PC-9 (cell line): Measurements from ENCODE around the gene TP53TG3E. TPM values are rescaled to one million over a fixed set of nuclear protein-coding genes. Genes with fewer than 3 reads are reported as not detected.
A peak's percentile ranks its signal among the peaks of the same experiment; 100 is the strongest.
"Not testable (repeated sequence)": the region's sequence is repeated elsewhere in the genome, so short reads cannot be mapped to it uniquely, and the experiment has no call there.

Source experiments
- Bru-seq: library from RNA; stranded (reverse); fragments of 400-500 nt; gene quantifications from one replicate; lab custom pipeline; 2021; lab: Mats Ljungman, UMichigan
- BruChase-seq, 2 experiments: library from RNA; stranded (reverse); fragments of 400-500 nt; gene quantifications; one replicate each; lab custom pipeline; 2021; lab: Mats Ljungman, UMichigan
- BruUV-seq: library from RNA; stranded (reverse); fragments of 400-500 nt; replicated peaks from 2 replicates; lab custom pipeline; 2021; lab: Mats Ljungman, UMichigan
- CTCF ChIA-PET: fragments of 300-600 bp; sonication (Branson Sonifier 250); formaldehyde crosslinking; loops from one replicate; lab custom pipeline; 2022; ENCODE audit warnings: antibody characterized with exemption; lab: Charles Lee
- POLR2A ChIA-PET: fragments of 300-600 bp; sonication (Branson Sonifier 250); formaldehyde crosslinking; loops from one replicate; lab custom pipeline; 2022; ENCODE audit warnings: antibody characterized with exemption; ENCODE audit not compliant: unreplicated experiment; lab: Charles Lee
- DNase-seq, 2 experiments: peaks; one replicate each; pipeline versions ENCODE4 v3.0.0 to v3.0.0-alpha.2; 2015 to 2022; ENCODE audit warnings: mixed read lengths in 1 of 2
- H2AFZ ChIP-seq: fragments of 200-600 bp; sonication (generic); 2 replicates; pipeline ENCODE4 v1.8.1; 2017; ENCODE audit warnings: antibody characterized with exemption
- H3F3A ChIP-seq: fragments of 200-600 bp; sonication (generic); 2 replicates; pipeline ENCODE4 v1.8.1; 2017; ENCODE audit warnings: antibody characterized with exemption, mild to moderate bottlenecking, low read depth; ENCODE audit not compliant: insufficient read depth
- H3K27ac ChIP-seq: fragments of 200-600 bp; sonication (generic); 2 replicates; pipeline ENCODE4 v1.6.1; 2016; ENCODE audit warnings: mixed run types
- H3K27me3 ChIP-seq: fragments of 200-600 bp; sonication (generic); 2 replicates; pipeline ENCODE4 v1.6.1; 2016; ENCODE audit warnings: low read depth, mixed run types; ENCODE audit not compliant: insufficient read depth
- H3K36me3 ChIP-seq: fragments of 200-600 bp; sonication (generic); 2 replicates; pipeline ENCODE4 v1.6.1; 2016; ENCODE audit warnings: low read depth, mixed run types
- H3K4me1 ChIP-seq: fragments of 200-600 bp; sonication (generic); replicated peaks from 2 replicates; pipeline ENCODE4 v1.6.1; 2016; ENCODE audit warnings: mixed run types; ENCODE audit not compliant: insufficient read depth
- H3K4me2 ChIP-seq: fragments of 200-600 bp; sonication (generic); 2 replicates; pipeline ENCODE4 v1.6.1; 2017; ENCODE audit warnings: mixed run types
- H3K4me3 ChIP-seq: fragments of 200-600 bp; sonication (generic); 2 replicates; pipeline ENCODE4 v1.6.1; 2016; ENCODE audit warnings: mixed run types
- H3K79me2 ChIP-seq: fragments of 200-600 bp; sonication (generic); 2 replicates; pipeline ENCODE4 v1.6.1; 2017; ENCODE audit warnings: low read depth, mixed run types
- H3K9me2 ChIP-seq: fragments of 200-600 bp; sonication (generic); 2 replicates; pipeline ENCODE4 v1.8.1; 2017; ENCODE audit warnings: mild to moderate bottlenecking; ENCODE audit not compliant: insufficient read depth
- H3K9me3 ChIP-seq: fragments of 200-600 bp; sonication (generic); 2 replicates; pipeline ENCODE4 v1.8.1; 2016; ENCODE audit warnings: low read depth; ENCODE audit not compliant: insufficient read depth
- H4K20me1 ChIP-seq: fragments of 200-600 bp; sonication (generic); 2 replicates; pipeline ENCODE4 v1.8.1; 2017; ENCODE audit not compliant: insufficient read depth
- intact Hi-C: fragments of 100-400 bp; cut with micrococcal nuclease; formaldehyde crosslinking; loops from one replicate; pipeline ENCODE4 v1.10.0; 2022; ENCODE audit not compliant: unreplicated experiment
- long read RNA-seq: library from polyadenylated mRNA; stranded (forward); transcript quantifications from one replicate; pipeline ENCODE4 v2.0.0, GENCODE V29; 2022
- total RNA-seq: library from RNA; stranded (reverse); gene quantifications from 2 replicates; pipeline ENCODE4 v1.2.3, GENCODE V29; 2021

The TP53TG3E gene
- not detected in 2 replicates for total RNA-seq
- Bru-seq, nascent RNA: not detected
- BruChase-seq, experiment 1, labeled RNA remaining after a 2-hour chase: not detected
- BruChase-seq, experiment 2, labeled RNA remaining after a 6-hour chase: not detected
- long read RNA-seq: 0 reads

- H3K4me1 ChIP-seq, CTCF ChIA-PET, intact Hi-C loops, H3K27ac ChIP-seq, H4K20me1 ChIP-seq, H3K36me3 ChIP-seq, DNase-seq, H3F3A ChIP-seq, BruUV-seq, H3K4me2 ChIP-seq, H3K79me2 ChIP-seq, H2AFZ ChIP-seq, POLR2A ChIA-PET, H3K27me3 ChIP-seq, H3K4me3 ChIP-seq, H3K9me2 ChIP-seq, H3K9me3 ChIP-seq: not testable (repeated sequence)
Measured at GRCh38 chr16:33304006-33304405, at the start of gene TP53TG3E. Gene TP53TG3E, plus strand, starts transcription at chr16:33304306. Its CDS starts 68 bp downstream, at chr16:33304374.

- H2AFZ ChIP-seq, H3K79me2 ChIP-seq, H3K27ac ChIP-seq, H3K4me1 ChIP-seq, CTCF ChIA-PET, H3F3A ChIP-seq, POLR2A ChIA-PET, H3K9me3 ChIP-seq, H4K20me1 ChIP-seq, BruUV-seq, intact Hi-C loops, H3K36me3 ChIP-seq, H3K27me3 ChIP-seq, H3K9me2 ChIP-seq, H3K4me3 ChIP-seq, H3K4me2 ChIP-seq: not testable (repeated sequence)
- DNase-seq: peak in 1 of 2 experiments; percentile 27
Measured at GRCh38 chr16:33336226-33337012, 32.3 kb downstream of the TP53TG3E start.

GRCh38 chr16:33337627-33338542 is 33.8 kb downstream of the TP53TG3E start:
- CTCF ChIA-PET, H3K36me3 ChIP-seq, H2AFZ ChIP-seq, H3K4me2 ChIP-seq, H3K4me1 ChIP-seq, H3K4me3 ChIP-seq, BruUV-seq, H3K9me2 ChIP-seq, H3K79me2 ChIP-seq, H3K9me3 ChIP-seq, H3K27me3 ChIP-seq, H3F3A ChIP-seq, intact Hi-C loops, H3K27ac ChIP-seq, H4K20me1 ChIP-seq, POLR2A ChIA-PET: not testable (repeated sequence)
- peak in 1 of 2 experiments; percentile 34 for DNase-seq

GRCh38 chr16:33338543-33338951 is 34.4 kb downstream of the TP53TG3E start:
- H3K4me2 ChIP-seq, BruUV-seq, H4K20me1 ChIP-seq, H3K79me2 ChIP-seq, H3F3A ChIP-seq, H3K4me3 ChIP-seq, H2AFZ ChIP-seq, H3K9me3 ChIP-seq, H3K27ac ChIP-seq, H3K9me2 ChIP-seq, H3K27me3 ChIP-seq, H3K36me3 ChIP-seq, CTCF ChIA-PET, intact Hi-C loops, H3K4me1 ChIP-seq, POLR2A ChIA-PET: not testable (repeated sequence)
- DNase-seq: peak in 1 of 2 experiments; percentile 12

- DNase-seq: peak in 1 of 2 experiments; percentile 25
- CTCF ChIA-PET, POLR2A ChIA-PET: not testable (repeated sequence)
Measured at GRCh38 chr16:33339093-33340061, 35.3 kb downstream of the TP53TG3E start.

More at GRCh38 chr16:33339093-33340061, 35.3 kb downstream of the TP53TG3E start:
- H4K20me1 ChIP-seq, H3K9me3 ChIP-seq, H3K4me1 ChIP-seq, H3K27me3 ChIP-seq, H3F3A ChIP-seq, H3K79me2 ChIP-seq, H3K27ac ChIP-seq, H3K4me2 ChIP-seq, H3K36me3 ChIP-seq, H3K9me2 ChIP-seq, BruUV-seq, H2AFZ ChIP-seq, intact Hi-C loops, H3K4me3 ChIP-seq: not testable (repeated sequence)
